LoVo (cell line): ENCODE measurements around the gene ACTR1A.

Source experiments
- DNase-seq: peaks from one replicate; pipeline ENCODE4 v3.0.0-alpha.2; 2016; ENCODE audit warnings: low spot score

The ACTR1A gene

GRCh38 chr10:102452672-102453340, 49.7 kb downstream of the ACTR1A start:
- no peak for DNase-seq

GRCh38 chr10:102451105-102451969, 51.2 kb downstream of the ACTR1A start, which contains the start of gene C10orf95:
Gene C10orf95 (minus strand): TSS chr10:102451543. CDS start chr10:102451093, 450 bp downstream.
- DNase-seq, result peak; percentile 10

- DNase-seq, result peak; percentile 79
Measured at GRCh38 chr10:102450374-102451104, 52.0 kb downstream of the ACTR1A start.

- DNase-seq, result no peak
Measured at GRCh38 chr10:102450124-102450373, 52.5 kb downstream of the ACTR1A start.

- peak; percentile 82 for DNase-seq
Measured at GRCh38 chr10:102449321-102450123, 53.0 kb downstream of the ACTR1A start.

GRCh38 chr10:102444851-102445250, 57.7 kb downstream of the ACTR1A start:
- DNase-seq, result no peak

- no peak for DNase-seq
Measured at GRCh38 chr10:102438374-102438773, 64.1 kb downstream of the ACTR1A start.

- DNase-seq, result no peak
Measured at GRCh38 chr10:102437515-102437914, 65.0 kb downstream of the ACTR1A start.

GRCh38 chr10:102436312-102436711, 66.2 kb downstream of the ACTR1A start:
- DNase-seq, result no peak

GRCh38 chr10:102435529-102436233, 66.8 kb downstream of the ACTR1A start:
- no peak for DNase-seq

GRCh38 chr10:102435133-102435497, 67.4 kb downstream of the ACTR1A start:
- DNase-seq, result no peak

- DNase-seq, result no peak
Measured at GRCh38 chr10:102434394-102435132, 67.9 kb downstream of the ACTR1A start.

- DNase-seq, result no peak
Measured at GRCh38 chr10:102433619-102434046, 68.9 kb downstream of the ACTR1A start.

- DNase-seq, result peak; percentile 95
Measured at GRCh38 chr10:102432162-102432950, 70.2 kb downstream of the ACTR1A start, which contains the start of gene CUEDC2. Gene CUEDC2 (minus strand): TSS chr10:102432574. CDS start chr10:102425188, 7,386 bp downstream.

- peak; percentile 8 for DNase-seq
Measured at GRCh38 chr10:102431452-102432124, 70.9 kb downstream of the ACTR1A start.

GRCh38 chr10:102429468-102429867, 73.0 kb downstream of the ACTR1A start:
- no peak for DNase-seq
